ENCODE measurements around the gene TCFL5. TPM values are rescaled to one million over a fixed set of nuclear protein-coding genes. Genes with fewer than 3 reads are reported as not detected.
"Not testable (repeated sequence)": the region's sequence is repeated elsewhere in the genome, so short reads cannot be mapped to it uniquely, and the experiment has no call there.

The TCFL5 gene
- total and polyA plus RNA-seq, 10 donors, result 4.1 to 8.8 (median 6.3) TPM

DNA sequence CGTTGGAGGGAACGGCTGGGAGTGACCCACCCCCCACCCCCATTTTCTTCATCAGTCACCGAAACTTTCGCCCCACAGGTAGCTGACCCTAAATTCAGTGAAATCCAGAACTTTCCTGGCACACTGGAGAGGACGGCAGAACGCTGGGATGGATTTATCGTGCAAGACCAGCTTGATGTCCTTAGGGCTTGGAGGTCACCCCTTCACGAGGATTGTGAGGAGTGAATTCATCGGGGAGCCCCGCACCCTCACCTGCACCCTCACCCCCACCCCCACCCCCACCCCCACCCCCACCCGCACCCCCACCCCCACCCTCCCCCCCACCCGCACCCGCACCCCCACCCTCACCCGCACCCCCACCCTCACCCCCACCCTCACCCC lies 13.3 kb upstream of the TCFL5 start:
- DNase-seq, result no peak
- intact Hi-C loops (cut with DNase I; ENCODE audit: low total_unique reads), result no loop called here
- Histone ChIP-seq H3K9me3 (no peaks in the 10 kb centered on the region), H3K4me3 (no peak overlapping the region), H3K27me3 (replicated peaks in 1 of 7) (no peaks in the 10 kb centered on the region), H3K4me1 (peaks cover 0 to 43% (median 19%) of the 10 kb centered on the region in 6 donors), H3K36me3 (peaks cover 0 to 15% (median 4%) of the 10 kb centered on the region in 6 donors), H3K27ac (no peak overlapping the region)
- 81 to 91% (median 85%) methylated on average over 8 to 11 of the region's 14 CpGs for WGBS, 5 donors
- TF ChIP-seq POLR2AphosphoS5 (IDR thresholded peaks at IDR 0.05) (no peak), POLR2A (IDR thresholded peaks at IDR 0.05) (no peak)
- TF ChIP-seq, protein P1, sequence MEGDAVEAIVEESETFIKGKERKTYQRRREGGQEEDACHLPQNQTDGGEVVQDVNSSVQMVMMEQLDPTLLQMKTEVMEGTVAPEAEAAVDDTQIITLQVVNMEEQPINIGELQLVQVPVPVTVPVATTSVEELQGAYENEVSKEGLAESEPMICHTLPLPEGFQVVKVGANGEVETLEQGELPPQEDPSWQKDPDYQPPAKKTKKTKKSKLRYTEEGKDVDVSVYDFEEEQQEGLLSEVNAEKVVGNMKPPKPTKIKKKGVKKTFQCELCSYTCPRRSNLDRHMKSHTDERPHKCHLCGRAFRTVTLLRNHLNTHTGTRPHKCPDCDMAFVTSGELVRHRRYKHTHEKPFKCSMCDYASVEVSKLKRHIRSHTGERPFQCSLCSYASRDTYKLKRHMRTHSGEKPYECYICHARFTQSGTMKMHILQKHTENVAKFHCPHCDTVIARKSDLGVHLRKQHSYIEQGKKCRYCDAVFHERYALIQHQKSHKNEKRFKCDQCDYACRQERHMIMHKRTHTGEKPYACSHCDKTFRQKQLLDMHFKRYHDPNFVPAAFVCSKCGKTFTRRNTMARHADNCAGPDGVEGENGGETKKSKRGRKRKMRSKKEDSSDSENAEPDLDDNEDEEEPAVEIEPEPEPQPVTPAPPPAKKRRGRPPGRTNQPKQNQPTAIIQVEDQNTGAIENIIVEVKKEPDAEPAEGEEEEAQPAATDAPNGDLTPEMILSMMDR (IDR thresholded peaks at IDR 0.05 in 8 of 11, conservative IDR thresholded peaks at IDR 0.05 in 3 of 11), result no peak

DNA sequence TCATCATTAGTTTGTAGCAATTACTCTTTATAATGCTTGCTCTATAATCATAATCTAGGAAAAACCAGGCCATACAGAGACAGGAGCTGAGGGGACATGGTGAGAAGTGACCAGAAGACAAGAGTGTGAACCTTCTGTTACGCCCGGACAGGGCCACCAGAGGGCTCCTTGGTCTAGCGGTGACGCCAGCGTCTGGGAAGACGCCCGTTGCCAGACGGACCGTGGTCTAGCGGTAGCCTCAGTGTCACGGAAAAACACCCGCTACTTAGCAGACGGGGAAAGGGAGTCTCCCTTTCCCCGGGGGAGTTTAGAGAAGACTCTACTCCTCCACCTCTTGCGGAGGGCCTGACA lies 12.0 kb upstream of the TCFL5 start:
- H3K36me3 ChIP-seq; H3K27me3 ChIP-seq (replicated peaks in 1 of 7); DNase-seq; intact Hi-C loops (cut with DNase I; ENCODE audit: low total_unique reads); H3K27ac ChIP-seq; H3K4me3 ChIP-seq; H3K9me3 ChIP-seq: not testable (repeated sequence)
- TF ChIP-seq, protein P1 (IDR thresholded peaks at IDR 0.05 in 8 of 11, conservative IDR thresholded peaks at IDR 0.05 in 3 of 11), result peak in 9 of 11 experiments; percentile 18 to 68 (median 55)
- peak in 2 of 3 donors; percentile 9 to 34 for TF ChIP-seq POLR2AphosphoS5 (IDR thresholded peaks at IDR 0.05)
- 2 to 17% (median 10%) methylated on average over 13 to 15 of the region's 15 CpGs for WGBS, 5 donors
- peaks cover 0 to 43% (median 19%) of the 10 kb centered on the region in 6 donors for H3K4me1 ChIP-seq

DNA sequence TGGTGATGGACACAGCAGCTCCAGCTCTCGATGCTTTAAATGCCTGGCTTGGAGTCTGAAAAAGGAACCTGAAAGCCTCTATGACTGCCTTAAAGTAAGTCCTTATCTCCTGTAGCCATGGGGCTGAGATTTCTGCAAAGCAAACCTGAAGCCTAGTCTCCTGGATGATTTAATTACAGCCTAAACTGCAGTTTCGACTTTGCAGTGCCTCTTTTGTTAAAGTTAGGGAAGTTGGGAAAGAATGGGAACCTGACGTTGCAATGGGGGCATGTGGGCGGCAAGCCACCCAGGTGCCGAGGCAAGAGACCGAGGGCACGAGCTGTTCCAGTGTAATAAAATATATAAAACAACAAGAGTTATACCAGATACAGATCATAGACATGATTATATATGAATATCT lies 11.7 kb upstream of the TCFL5 start:
- Histone ChIP-seq H3K27me3 (replicated peaks in 1 of 7) (no peaks in the 10 kb centered on the region), H3K4me1 (peaks cover 0 to 43% (median 19%) of the 10 kb centered on the region in 6 donors), H3K9me3 (no peaks in the 10 kb centered on the region), H3K36me3 (no peaks in the 10 kb centered on the region), H3K4me3 (no peak overlapping the region), H3K27ac (no peak overlapping the region)
- 56 to 75% (median 67%) methylated on average over 7 of the region's 7 CpGs for WGBS, 5 donors
- DNase-seq, result no peak
- TF ChIP-seq, protein P1 (IDR thresholded peaks at IDR 0.05 in 8 of 11, conservative IDR thresholded peaks at IDR 0.05 in 3 of 11), result no peak
- intact Hi-C loops (cut with DNase I; ENCODE audit: low total_unique reads), result no loop called here

DNA sequence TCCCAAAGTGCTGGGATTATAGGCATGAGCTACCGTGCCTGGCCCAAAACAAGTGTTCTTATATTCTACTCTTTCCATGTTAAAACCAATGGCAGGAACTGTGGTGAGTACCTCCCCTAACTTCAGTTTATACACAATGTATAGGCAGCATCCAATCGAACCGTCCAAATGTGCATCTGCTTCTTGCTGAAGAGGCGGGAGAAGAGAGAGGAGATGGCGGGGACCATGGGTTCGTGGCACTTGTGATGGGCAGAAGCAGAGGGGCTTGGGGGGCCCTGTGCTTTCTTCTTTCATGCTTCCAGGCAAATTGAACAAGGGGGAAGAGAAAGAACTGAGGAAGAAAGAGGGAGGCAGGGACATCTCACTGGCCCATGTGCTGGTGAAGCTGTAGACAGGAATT lies 11.2 kb upstream of the TCFL5 start:
- no peak for DNase-seq
- Histone ChIP-seq H3K4me3 (no peak overlapping the region), H3K36me3 (no peaks in the 10 kb centered on the region), H3K27ac (no peak overlapping the region), H3K27me3 (replicated peaks in 1 of 7) (no peaks in the 10 kb centered on the region), H3K9me3 (no peaks in the 10 kb centered on the region), H3K4me1 (peaks cover 0 to 43% (median 19%) of the 10 kb centered on the region in 6 donors)
- intact Hi-C loops (cut with DNase I; ENCODE audit: low total_unique reads), result no loop called here
- TF ChIP-seq, protein P1 (IDR thresholded peaks at IDR 0.05 in 8 of 11, conservative IDR thresholded peaks at IDR 0.05 in 3 of 11), result no peak
- TF ChIP-seq POLR2AphosphoS5 (IDR thresholded peaks at IDR 0.05), result no peak
- no peak for TF ChIP-seq POLR2A (IDR thresholded peaks at IDR 0.05)
- 88 to 94% (median 91%) methylated on average over 6 of the region's 6 CpGs for WGBS, 5 donors

All from spleen (tissue), 11 donors.